WTC11 (cell line): ENCODE measurements around the gene CBFA2T3. TPM values are rescaled to one million over a fixed set of nuclear protein-coding genes. Genes with fewer than 3 reads are reported as not detected.

ENCODE experiments used
- ATAC-seq: fragments of 200-7000 bp; cut with Tn5 transposase; 2 replicates; pipeline ENCODE4 v1.10.0; 2021; ENCODE audit warnings: mild to moderate bottlenecking, moderate library complexity
- CTCF ChIA-PET: fragments of 300-600 bp; sonication (Branson Sonifier 250); formaldehyde crosslinking; loops from one replicate; lab custom pipeline; 2021; ENCODE audit warnings: antibody characterized with exemption; lab: Charles Lee
- POLR2A ChIA-PET: fragments of 350-600 bp; sonication (Branson Sonifier 250); formaldehyde crosslinking; loops from one replicate; lab custom pipeline; 2021; ENCODE audit warnings: antibody characterized with exemption; lab: Charles Lee
- DNase-seq: peaks from one replicate; pipeline ENCODE4 v3.0.0; 2021; ENCODE audit warnings: low spot score
- H3K27ac Mint-ChIP-seq: 2 replicates; pipeline ENCODE4 v1.8.0; 2021; ENCODE audit warnings: mixed read lengths
- H3K27me3 Mint-ChIP-seq: 2 replicates; pipeline ENCODE4 v1.8.0; 2021; ENCODE audit warnings: low read depth, mild to moderate bottlenecking, moderate library complexity, mixed read lengths
- H3K36me3 Mint-ChIP-seq: 2 replicates; pipeline ENCODE4 v1.8.0; 2021; ENCODE audit warnings: mixed read lengths
- H3K4me1 Mint-ChIP-seq: 2 replicates; pipeline ENCODE4 v1.8.0; 2022; ENCODE audit warnings: mixed read lengths
- H3K4me3 Mint-ChIP-seq: 2 replicates; pipeline ENCODE4 v1.8.0; 2021; ENCODE audit warnings: mild to moderate bottlenecking, moderate library complexity, mixed read lengths
- H3K9me3 Mint-ChIP-seq: 2 replicates; pipeline ENCODE4 v1.8.0; 2021; ENCODE audit warnings: mixed read lengths
- MLX ChIP-seq: sonication (generic); formaldehyde crosslinking; IDR thresholded peaks from 2 replicates; pipeline ENCODE4 v1.8.1; 2023; ENCODE audit warnings: mild to moderate bottlenecking, missing genetic modification reagents, moderate library complexity
- PRRX2 ChIP-seq: fragments of 250-450 bp; sonication (Bioruptor Pico); IDR thresholded peaks from 2 replicates; pipeline ENCODE4 v1.8.0; 2021; ENCODE audit warnings: mild to moderate bottlenecking
- TEAD1 ChIP-seq: sonication (generic); formaldehyde crosslinking; IDR thresholded peaks from 2 replicates; pipeline ENCODE4 v1.8.0; 2022; ENCODE audit warnings: mild to moderate bottlenecking, missing genetic modification reagents
- ZNF121 ChIP-seq: sonication (generic); formaldehyde crosslinking; IDR thresholded peaks from 2 replicates; pipeline ENCODE4 v1.8.0; 2023; ENCODE audit warnings: missing genetic modification reagents
- ZNF416 ChIP-seq: fragments of 250-450 bp; sonication (Bioruptor Pico); IDR thresholded peaks from 2 replicates; pipeline ENCODE4 v1.9.0; 2021; ENCODE audit warnings: mild to moderate bottlenecking, inconsistent platforms
- ZNF423 ChIP-seq: fragments of 250-450 bp; sonication (Bioruptor Pico); IDR thresholded peaks from 2 replicates; pipeline ENCODE4 v2.1.2; 2022; ENCODE audit warnings: mild to moderate bottlenecking, moderate library complexity
- total RNA-seq: library from RNA; stranded (reverse); gene quantifications from 3 replicates; pipeline ENCODE4 v1.2.3, GENCODE V29; 2021
- TF ChIP-seq, protein P1 (sequence below): sonication (generic); formaldehyde crosslinking; IDR thresholded peaks from 2 replicates; pipeline ENCODE4 v1.8.0; 2023; ENCODE audit warnings: missing genetic modification reagents, mild to moderate bottlenecking, borderline replicate concordance
- TF ChIP-seq, protein P2 (sequence below): sonication (generic); formaldehyde crosslinking; IDR thresholded peaks from 2 replicates; pipeline ENCODE4 v1.8.1; 2022; ENCODE audit warnings: missing genetic modification reagents, borderline replicate concordance
- TF ChIP-seq, protein P3 (sequence below): fragments of 250-450 bp; sonication (Bioruptor Pico); IDR thresholded peaks from 2 replicates; pipeline ENCODE4 v1.8.0; 2021; ENCODE audit warnings: mild to moderate bottlenecking
- TF ChIP-seq, protein P4 (sequence below): sonication (generic); formaldehyde crosslinking; conservative IDR thresholded peaks from 2 replicates; pipeline ENCODE4 v1.8.1; 2023; ENCODE audit warnings: mild to moderate bottlenecking, low read depth, missing genetic modification reagents, moderate library complexity
- TF ChIP-seq, protein P5 (sequence below): fragments of 250-450 bp; sonication (Bioruptor Pico); IDR thresholded peaks from 2 replicates; pipeline ENCODE4 v1.9.0; 2021; ENCODE audit warnings: mild to moderate bottlenecking

The CBFA2T3 gene
- total RNA-seq, 1 experiment from 2014 or later: 2.6 TPM

DNA sequence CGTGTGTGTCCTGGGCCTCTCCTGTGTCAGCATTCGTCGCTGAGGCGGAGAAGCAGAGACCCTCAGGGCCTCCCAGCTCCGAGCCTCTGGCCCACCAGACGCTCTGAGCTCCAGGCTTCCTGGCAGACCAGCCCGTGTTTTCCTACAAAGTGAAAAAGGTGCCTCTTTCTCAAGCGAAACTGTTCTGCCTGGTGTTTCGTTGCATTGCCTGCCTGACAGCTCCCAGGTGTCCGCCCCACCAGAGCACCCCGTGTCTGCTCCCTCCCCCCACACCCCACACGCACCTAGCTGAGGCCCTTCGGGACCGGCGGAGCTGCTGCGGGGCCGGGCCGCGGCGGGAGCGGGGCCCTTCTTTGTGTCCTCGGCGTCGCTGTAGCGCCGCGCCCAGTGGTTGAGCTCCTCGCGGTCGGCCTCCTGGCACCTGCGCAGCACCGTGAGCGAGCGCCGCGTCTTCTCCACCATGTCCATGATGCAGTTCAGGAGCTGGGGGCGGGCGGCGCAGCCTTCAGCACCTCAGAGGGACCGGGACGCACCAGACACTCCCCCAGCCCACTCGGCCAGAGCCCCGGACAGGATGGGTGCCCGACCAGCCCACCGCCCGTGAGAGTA is 95.9 kb downstream of the CBFA2T3 start (continued):
- TF ChIP-seq, protein P1, sequence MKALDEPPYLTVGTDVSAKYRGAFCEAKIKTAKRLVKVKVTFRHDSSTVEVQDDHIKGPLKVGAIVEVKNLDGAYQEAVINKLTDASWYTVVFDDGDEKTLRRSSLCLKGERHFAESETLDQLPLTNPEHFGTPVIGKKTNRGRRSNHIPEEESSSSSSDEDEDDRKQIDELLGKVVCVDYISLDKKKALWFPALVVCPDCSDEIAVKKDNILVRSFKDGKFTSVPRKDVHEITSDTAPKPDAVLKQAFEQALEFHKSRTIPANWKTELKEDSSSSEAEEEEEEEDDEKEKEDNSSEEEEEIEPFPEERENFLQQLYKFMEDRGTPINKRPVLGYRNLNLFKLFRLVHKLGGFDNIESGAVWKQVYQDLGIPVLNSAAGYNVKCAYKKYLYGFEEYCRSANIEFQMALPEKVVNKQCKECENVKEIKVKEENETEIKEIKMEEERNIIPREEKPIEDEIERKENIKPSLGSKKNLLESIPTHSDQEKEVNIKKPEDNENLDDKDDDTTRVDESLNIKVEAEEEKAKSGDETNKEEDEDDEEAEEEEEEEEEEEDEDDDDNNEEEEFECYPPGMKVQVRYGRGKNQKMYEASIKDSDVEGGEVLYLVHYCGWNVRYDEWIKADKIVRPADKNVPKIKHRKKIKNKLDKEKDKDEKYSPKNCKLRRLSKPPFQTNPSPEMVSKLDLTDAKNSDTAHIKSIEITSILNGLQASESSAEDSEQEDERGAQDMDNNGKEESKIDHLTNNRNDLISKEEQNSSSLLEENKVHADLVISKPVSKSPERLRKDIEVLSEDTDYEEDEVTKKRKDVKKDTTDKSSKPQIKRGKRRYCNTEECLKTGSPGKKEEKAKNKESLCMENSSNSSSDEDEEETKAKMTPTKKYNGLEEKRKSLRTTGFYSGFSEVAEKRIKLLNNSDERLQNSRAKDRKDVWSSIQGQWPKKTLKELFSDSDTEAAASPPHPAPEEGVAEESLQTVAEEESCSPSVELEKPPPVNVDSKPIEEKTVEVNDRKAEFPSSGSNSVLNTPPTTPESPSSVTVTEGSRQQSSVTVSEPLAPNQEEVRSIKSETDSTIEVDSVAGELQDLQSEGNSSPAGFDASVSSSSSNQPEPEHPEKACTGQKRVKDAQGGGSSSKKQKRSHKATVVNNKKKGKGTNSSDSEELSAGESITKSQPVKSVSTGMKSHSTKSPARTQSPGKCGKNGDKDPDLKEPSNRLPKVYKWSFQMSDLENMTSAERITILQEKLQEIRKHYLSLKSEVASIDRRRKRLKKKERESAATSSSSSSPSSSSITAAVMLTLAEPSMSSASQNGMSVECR (CRISPR knock-in tag): no peak
- TF ChIP-seq, protein P2, sequence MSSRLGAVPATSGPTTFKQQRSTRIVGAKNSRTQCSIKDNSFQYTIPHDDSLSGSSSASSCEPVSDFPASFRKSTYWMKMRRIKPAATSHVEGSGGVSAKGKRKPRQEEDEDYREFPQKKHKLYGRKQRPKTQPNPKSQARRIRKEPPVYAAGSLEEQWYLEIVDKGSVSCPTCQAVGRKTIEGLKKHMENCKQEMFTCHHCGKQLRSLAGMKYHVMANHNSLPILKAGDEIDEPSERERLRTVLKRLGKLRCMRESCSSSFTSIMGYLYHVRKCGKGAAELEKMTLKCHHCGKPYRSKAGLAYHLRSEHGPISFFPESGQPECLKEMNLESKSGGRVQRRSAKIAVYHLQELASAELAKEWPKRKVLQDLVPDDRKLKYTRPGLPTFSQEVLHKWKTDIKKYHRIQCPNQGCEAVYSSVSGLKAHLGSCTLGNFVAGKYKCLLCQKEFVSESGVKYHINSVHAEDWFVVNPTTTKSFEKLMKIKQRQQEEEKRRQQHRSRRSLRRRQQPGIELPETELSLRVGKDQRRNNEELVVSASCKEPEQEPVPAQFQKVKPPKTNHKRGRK: no peak
- TF ChIP-seq TEAD1 (CRISPR knock-in tag): no peak
- no peak for TF ChIP-seq ZNF423 (CRISPR knock-in tag)
- no peak for TF ChIP-seq ZNF416 (CRISPR knock-in tag)
- TF ChIP-seq MLX: no peak
- TF ChIP-seq, protein P3, sequence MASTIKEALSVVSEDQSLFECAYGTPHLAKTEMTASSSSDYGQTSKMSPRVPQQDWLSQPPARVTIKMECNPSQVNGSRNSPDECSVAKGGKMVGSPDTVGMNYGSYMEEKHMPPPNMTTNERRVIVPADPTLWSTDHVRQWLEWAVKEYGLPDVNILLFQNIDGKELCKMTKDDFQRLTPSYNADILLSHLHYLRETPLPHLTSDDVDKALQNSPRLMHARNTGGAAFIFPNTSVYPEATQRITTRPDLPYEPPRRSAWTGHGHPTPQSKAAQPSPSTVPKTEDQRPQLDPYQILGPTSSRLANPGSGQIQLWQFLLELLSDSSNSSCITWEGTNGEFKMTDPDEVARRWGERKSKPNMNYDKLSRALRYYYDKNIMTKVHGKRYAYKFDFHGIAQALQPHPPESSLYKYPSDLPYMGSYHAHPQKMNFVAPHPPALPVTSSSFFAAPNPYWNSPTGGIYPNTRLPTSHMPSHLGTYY (CRISPR knock-in tag): no peak
- TF ChIP-seq ZNF121 (CRISPR knock-in tag): no peak
- TF ChIP-seq PRRX2 (CRISPR knock-in tag): no peak

GRCh38 chr16:88880226-88881006 is 96.6 kb downstream of the CBFA2T3 start:
- POLR2A ChIA-PET: interaction anchor here (0.6 kb wide), 1 partner anchor 47 kb away, joined by 4 read pairs; no protein-coding TSS in a partner anchor
- DNase-seq (no peak), ATAC-seq (no peak)
- Mint-ChIP-seq H3K4me3 (no peak overlapping the region), H3K36me3 (no peaks in the 10 kb centered on the region), H3K9me3 (no peaks in the 10 kb centered on the region), H3K27me3 (no peaks in the 10 kb centered on the region; the same call in 1 of the 2 replicates), H3K4me1 (no peaks in the 10 kb centered on the region), H3K27ac (no peak overlapping the region)
- TF ChIP-seq, protein P4, sequence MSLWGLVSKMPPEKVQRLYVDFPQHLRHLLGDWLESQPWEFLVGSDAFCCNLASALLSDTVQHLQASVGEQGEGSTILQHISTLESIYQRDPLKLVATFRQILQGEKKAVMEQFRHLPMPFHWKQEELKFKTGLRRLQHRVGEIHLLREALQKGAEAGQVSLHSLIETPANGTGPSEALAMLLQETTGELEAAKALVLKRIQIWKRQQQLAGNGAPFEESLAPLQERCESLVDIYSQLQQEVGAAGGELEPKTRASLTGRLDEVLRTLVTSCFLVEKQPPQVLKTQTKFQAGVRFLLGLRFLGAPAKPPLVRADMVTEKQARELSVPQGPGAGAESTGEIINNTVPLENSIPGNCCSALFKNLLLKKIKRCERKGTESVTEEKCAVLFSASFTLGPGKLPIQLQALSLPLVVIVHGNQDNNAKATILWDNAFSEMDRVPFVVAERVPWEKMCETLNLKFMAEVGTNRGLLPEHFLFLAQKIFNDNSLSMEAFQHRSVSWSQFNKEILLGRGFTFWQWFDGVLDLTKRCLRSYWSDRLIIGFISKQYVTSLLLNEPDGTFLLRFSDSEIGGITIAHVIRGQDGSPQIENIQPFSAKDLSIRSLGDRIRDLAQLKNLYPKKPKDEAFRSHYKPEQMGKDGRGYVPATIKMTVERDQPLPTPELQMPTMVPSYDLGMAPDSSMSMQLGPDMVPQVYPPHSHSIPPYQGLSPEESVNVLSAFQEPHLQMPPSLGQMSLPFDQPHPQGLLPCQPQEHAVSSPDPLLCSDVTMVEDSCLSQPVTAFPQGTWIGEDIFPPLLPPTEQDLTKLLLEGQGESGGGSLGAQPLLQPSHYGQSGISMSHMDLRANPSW (CRISPR knock-in tag): no peak
- TF ChIP-seq, protein P5, sequence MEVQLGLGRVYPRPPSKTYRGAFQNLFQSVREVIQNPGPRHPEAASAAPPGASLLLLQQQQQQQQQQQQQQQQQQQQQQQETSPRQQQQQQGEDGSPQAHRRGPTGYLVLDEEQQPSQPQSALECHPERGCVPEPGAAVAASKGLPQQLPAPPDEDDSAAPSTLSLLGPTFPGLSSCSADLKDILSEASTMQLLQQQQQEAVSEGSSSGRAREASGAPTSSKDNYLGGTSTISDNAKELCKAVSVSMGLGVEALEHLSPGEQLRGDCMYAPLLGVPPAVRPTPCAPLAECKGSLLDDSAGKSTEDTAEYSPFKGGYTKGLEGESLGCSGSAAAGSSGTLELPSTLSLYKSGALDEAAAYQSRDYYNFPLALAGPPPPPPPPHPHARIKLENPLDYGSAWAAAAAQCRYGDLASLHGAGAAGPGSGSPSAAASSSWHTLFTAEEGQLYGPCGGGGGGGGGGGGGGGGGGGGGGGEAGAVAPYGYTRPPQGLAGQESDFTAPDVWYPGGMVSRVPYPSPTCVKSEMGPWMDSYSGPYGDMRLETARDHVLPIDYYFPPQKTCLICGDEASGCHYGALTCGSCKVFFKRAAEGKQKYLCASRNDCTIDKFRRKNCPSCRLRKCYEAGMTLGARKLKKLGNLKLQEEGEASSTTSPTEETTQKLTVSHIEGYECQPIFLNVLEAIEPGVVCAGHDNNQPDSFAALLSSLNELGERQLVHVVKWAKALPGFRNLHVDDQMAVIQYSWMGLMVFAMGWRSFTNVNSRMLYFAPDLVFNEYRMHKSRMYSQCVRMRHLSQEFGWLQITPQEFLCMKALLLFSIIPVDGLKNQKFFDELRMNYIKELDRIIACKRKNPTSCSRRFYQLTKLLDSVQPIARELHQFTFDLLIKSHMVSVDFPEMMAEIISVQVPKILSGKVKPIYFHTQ (CRISPR knock-in tag): no peak
- CTCF ChIA-PET: interaction anchor here (0.7 to 3.0 kb wide), 12 partner anchors 21 to 287 kb away, joined by 3 to 18 read pairs (median 5); partner anchors contain the start of genes GALNS and TRAPPC2L
